Measurements from ENCODE around the gene GALNS.

The GALNS gene

DNA sequence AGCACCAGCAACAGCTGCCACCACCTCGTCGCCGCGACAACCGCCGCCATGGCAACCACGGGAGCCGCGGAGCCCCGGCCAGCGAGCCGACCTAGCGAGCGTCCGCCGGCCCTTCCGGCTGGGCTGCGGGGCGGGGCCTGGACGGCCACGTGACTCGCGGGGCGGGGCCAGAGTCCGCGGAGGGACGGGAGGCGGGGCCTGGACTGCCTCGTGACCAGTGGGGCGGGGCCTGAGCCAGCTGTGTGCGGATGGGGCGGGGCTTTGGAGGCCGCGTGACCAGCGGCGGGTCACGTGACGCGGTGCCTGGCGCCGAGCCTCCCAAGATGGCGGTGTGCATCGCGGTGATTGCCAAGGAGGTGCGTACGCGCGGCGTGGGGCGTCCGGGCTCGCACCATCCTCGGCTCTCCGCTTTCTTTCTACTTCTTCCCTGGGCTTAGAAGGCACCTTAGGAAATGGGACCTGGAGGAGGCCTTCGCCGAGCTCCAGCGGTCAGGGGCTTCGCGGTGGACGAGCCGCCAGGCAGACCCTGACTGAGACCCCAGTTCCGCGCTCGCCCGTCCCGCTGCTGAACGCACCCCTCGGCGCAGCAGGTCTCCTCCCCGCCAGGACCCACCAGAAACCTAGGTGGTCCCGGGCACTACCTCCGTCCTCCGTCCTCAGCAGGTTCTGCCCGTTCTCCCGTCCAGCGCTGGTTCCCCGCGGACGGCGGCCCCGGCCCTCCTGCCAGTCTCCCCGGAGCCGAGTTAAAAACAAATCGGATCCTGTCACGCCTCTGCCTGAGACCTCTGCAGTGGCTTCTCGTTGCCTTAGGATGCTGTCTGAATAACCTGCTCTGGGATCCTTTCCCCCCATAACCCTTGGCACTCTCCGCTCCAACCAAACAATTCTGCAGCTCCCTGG is at the start of gene GALNS, which contains the start of gene TRAPPC2L:
Gene GALNS, minus strand, starts transcription at position 120 of the 900 bp plus-strand sequence. Its CDS starts 70 bp downstream, at position 50.
Gene TRAPPC2L, plus strand, starts transcription at position 300 of the 900 bp plus-strand sequence. Its CDS starts 24 bp downstream, at position 324.
- Mint-ChIP-seq H3K9me3 (no peaks in the 10 kb centered on the region), H3K36me3 (ENCODE audit: low read depth) (peaks cover 10% of the 10 kb centered on the region), H3K27ac (peak within 1 kb of the TSS; percentile 56 to 80 (median 70)), H3K4me1 (peaks cover 14% of the 10 kb centered on the region), H3K4me3 (peak within 1 kb of the TSS; percentile 95 to 97 (median 97)), H3K27me3 (ENCODE audit: low read depth) (no peaks in the 10 kb centered on the region)
- TF ChIP-seq, protein P1, sequence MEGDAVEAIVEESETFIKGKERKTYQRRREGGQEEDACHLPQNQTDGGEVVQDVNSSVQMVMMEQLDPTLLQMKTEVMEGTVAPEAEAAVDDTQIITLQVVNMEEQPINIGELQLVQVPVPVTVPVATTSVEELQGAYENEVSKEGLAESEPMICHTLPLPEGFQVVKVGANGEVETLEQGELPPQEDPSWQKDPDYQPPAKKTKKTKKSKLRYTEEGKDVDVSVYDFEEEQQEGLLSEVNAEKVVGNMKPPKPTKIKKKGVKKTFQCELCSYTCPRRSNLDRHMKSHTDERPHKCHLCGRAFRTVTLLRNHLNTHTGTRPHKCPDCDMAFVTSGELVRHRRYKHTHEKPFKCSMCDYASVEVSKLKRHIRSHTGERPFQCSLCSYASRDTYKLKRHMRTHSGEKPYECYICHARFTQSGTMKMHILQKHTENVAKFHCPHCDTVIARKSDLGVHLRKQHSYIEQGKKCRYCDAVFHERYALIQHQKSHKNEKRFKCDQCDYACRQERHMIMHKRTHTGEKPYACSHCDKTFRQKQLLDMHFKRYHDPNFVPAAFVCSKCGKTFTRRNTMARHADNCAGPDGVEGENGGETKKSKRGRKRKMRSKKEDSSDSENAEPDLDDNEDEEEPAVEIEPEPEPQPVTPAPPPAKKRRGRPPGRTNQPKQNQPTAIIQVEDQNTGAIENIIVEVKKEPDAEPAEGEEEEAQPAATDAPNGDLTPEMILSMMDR (IDR thresholded peaks at IDR 0.05; ENCODE audit: unreplicated experiment in 3 of 3) = no peak

GRCh38 chr16:88906020-88906419 is 49.3 kb upstream of the GALNS start:
- TF ChIP-seq, protein P1 (IDR thresholded peaks at IDR 0.05; ENCODE audit: unreplicated experiment in 3 of 3) = no peak
- Mint-ChIP-seq H3K27ac (no peak overlapping the region), H3K4me3 (no peak overlapping the region), H3K36me3 (ENCODE audit: low read depth) (no peaks in the 10 kb centered on the region), H3K9me3 (no peaks in the 10 kb centered on the region), H3K4me1 (peaks cover 10% of the 10 kb centered on the region), H3K27me3 (ENCODE audit: low read depth) (peaks cover 7% of the 10 kb centered on the region)

DNA sequence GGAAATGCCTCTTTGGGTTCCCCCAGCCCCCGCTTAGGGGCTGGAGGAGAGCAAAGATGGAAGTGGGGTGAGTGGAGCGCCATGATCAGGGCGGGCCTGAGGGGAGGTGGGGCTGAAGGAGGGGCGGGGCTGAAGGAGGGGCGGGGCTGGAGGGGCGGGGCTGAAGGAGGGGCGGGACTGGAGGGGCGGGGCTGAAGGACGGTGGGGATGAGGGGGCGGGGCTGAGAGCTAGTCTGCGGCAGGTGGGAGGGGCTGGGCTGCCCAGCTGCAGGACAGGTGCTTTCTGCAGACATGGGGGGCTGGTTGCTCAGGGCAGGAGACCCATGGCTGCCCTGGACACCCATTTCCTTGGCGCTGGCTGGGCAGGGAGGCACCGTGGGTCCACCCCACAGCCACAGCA is 48.8 kb upstream of the GALNS start:
- Mint-ChIP-seq H3K4me1 (peaks cover 10% of the 10 kb centered on the region), H3K9me3 (no peaks in the 10 kb centered on the region), H3K4me3 (no peak overlapping the region), H3K27ac (no peak overlapping the region), H3K27me3 (ENCODE audit: low read depth) (peaks cover 6% of the 10 kb centered on the region), H3K36me3 (ENCODE audit: low read depth) (no peaks in the 10 kb centered on the region)
- TF ChIP-seq, protein P1 (IDR thresholded peaks at IDR 0.05; ENCODE audit: unreplicated experiment in 3 of 3) = no peak

GRCh38 chr16:88904676-88905365 is 48.1 kb upstream of the GALNS start:
- no peaks in the 10 kb centered on the region for H3K27me3 Mint-ChIP-seq (ENCODE audit: low read depth)
- TF ChIP-seq, protein P1 (IDR thresholded peaks at IDR 0.05; ENCODE audit: unreplicated experiment in 3 of 3) = no peak
- no peak overlapping the region for H3K27ac Mint-ChIP-seq
- H3K4me3 Mint-ChIP-seq = no peak overlapping the region
- H3K9me3 Mint-ChIP-seq = no peaks in the 10 kb centered on the region
- H3K4me1 Mint-ChIP-seq = peaks cover 5% of the 10 kb centered on the region
- no peaks in the 10 kb centered on the region for H3K36me3 Mint-ChIP-seq (ENCODE audit: low read depth)

DNA sequence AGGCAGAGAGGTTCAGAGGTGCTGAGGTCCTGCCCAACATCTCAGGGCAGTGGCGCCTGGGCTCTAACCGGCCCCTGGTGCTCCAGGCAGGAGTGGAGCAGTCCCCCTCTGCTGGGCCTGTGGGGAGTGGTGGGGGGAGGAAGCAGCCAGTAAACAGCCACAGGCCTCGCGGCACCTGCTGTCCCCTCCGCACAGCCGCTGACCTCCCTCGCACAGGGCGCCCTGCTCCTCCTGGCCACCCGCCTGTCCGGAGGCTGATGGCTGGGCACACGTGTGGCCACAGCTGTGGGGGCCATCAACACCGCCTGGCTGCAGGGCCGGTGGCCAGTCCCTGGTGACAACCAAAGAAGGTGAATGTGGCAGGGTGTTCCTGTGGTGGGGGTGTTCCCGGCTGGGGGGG is 46.5 kb upstream of the GALNS start:
- no peak overlapping the region for H3K27ac Mint-ChIP-seq
- H3K9me3 Mint-ChIP-seq = no peaks in the 10 kb centered on the region
- no peaks in the 10 kb centered on the region for H3K27me3 Mint-ChIP-seq (ENCODE audit: low read depth)
- H3K36me3 Mint-ChIP-seq (ENCODE audit: low read depth) = no peaks in the 10 kb centered on the region
- H3K4me1 Mint-ChIP-seq = peaks cover 5% of the 10 kb centered on the region
- TF ChIP-seq, protein P1 (IDR thresholded peaks at IDR 0.05; ENCODE audit: unreplicated experiment in 3 of 3) = no peak
- no peak overlapping the region for H3K4me3 Mint-ChIP-seq
